K562 (cell line): ENCODE data around the gene PCBP2. TPM values are rescaled to one million over a fixed set of nuclear protein-coding genes. Genes with fewer than 3 reads are reported as not detected.

Source experiments
- ATAC-seq: fragments of 200-7000 bp; cut with Tn5 transposase; 3 replicates; pipeline ENCODE4 v1.9.1; 2020; ENCODE audit warnings: moderate library complexity
- BruUV-seq: library from RNA; stranded (reverse); fragments of 400-500 nt; replicated peaks from 2 replicates; lab custom pipeline; 2021; lab: Mats Ljungman, UMichigan
- CTCF ChIA-PET: fragments of 300-600 bp; formaldehyde crosslinking; extraction: SDS; loops from one replicate; lab custom pipeline; 2021; ENCODE audit warnings: low intra/inter-chr PET ratio; lab: Yijun Ruan, JAX
- POLR2A ChIA-PET: fragments of 300-600, 350-650 bp; sonication (Branson Sonifier 250); formaldehyde crosslinking; extraction: SDS; loops from one replicate; lab custom pipeline; 2021; ENCODE audit warnings: antibody characterized with exemption, inconsistent platforms; lab: Yijun Ruan, JAX
- DNase-seq, 4 experiments: peaks; one replicate each; pipeline versions ENCODE4 v3.0.0 to v3.0.0-alpha.2; 2011 to 2018; ENCODE audit warnings: low spot score in 3 of 4, mixed read lengths in 3 of 4; ENCODE audit errors: extremely low read depth in 1 of 4
- FAIRE-seq: peaks from 2 replicates; lab custom pipeline; 2011; peaks lifted over from hg19 to GRCh38; lab: Jason Lieb, UNC
- H2AFZ ChIP-seq: 2 replicates; pipeline ENCODE4 v1.6.0; 2011; ENCODE audit warnings: low read depth, low read length, control low read depth, inconsistent platforms
- H3K27ac ChIP-seq: fragments of 200-600 bp; 3 replicates; pipeline ENCODE4 v1.8.0; 2011; ENCODE audit warnings: low read depth, mild to moderate bottlenecking, control low read depth, inconsistent platforms, low read length, moderate library complexity, mixed read lengths; ENCODE audit errors: extremely low read depth
- H3K27me3 ChIP-seq, 2 experiments: fragments of 300-600 bp in 1 of 2; 2 replicates in 1 of 2; 3 replicates in 1 of 2; pipeline versions ENCODE4 v1.6.0 to v1.8.0; 2011; ENCODE audit warnings: inconsistent platforms in 2 of 2, low read length in 2 of 2, mild to moderate bottlenecking in 1 of 2, mixed read lengths in 1 of 2, moderate library complexity in 1 of 2; ENCODE audit not compliant: control insufficient read depth in 2 of 2, insufficient read depth in 2 of 2
- H3K36me3 ChIP-seq: fragments of 300-600 bp; 3 replicates; pipeline ENCODE4 v1.8.0; 2011; ENCODE audit warnings: mild to moderate bottlenecking, low read length, inconsistent platforms; ENCODE audit not compliant: control insufficient read depth, insufficient read depth
- H3K4me1 ChIP-seq, 2 experiments: fragments of 200-600 bp in 1 of 2; replicated peaks in 1 of 2; 2 replicates in 1 of 2; 3 replicates in 1 of 2; pipeline versions ENCODE4 v1.5.1 to v1.8.0; 2011; ENCODE audit warnings: inconsistent platforms in 2 of 2, low read length in 2 of 2, mild to moderate bottlenecking in 1 of 2, mixed read lengths in 1 of 2, moderate library complexity in 1 of 2; ENCODE audit not compliant: control insufficient read depth in 2 of 2, insufficient read depth in 2 of 2
- H3K4me2 ChIP-seq: 2 replicates; pipeline ENCODE4 v1.6.1; 2011; ENCODE audit warnings: low read length, control low read depth, inconsistent platforms, mixed read lengths; ENCODE audit not compliant: insufficient read depth
- H3K4me3 ChIP-seq: fragments of 200-600 bp; sonication (generic), shearing (Covaris generic); 2 replicates; pipeline ENCODE4 v1.5.1; 2016; ENCODE audit warnings: control low read depth, inconsistent platforms
- H3K79me2 ChIP-seq: fragments of 200-600 bp; 3 replicates; pipeline ENCODE4 v1.8.0; 2011; ENCODE audit warnings: low read length, inconsistent platforms; ENCODE audit not compliant: control insufficient read depth, insufficient read depth
- H3K9ac ChIP-seq, 2 experiments: 2 replicates each; pipeline versions ENCODE4 v1.6.0 to v1.6.1; 2011; ENCODE audit warnings: low read depth in 2 of 2, low read length in 2 of 2, control low read depth in 1 of 2, inconsistent platforms in 1 of 2, mild to moderate bottlenecking in 1 of 2, mixed read lengths in 1 of 2; ENCODE audit not compliant: insufficient read depth in 1 of 2
- H3K9me1 ChIP-seq: one replicate; pipeline ENCODE4 v1.6.0; 2011; ENCODE audit warnings: inconsistent platforms, mild to moderate bottlenecking, low read length, moderate library complexity; ENCODE audit not compliant: control insufficient read depth, insufficient read depth
- H3K9me3 ChIP-seq: replicated peaks from 2 replicates; pipeline ENCODE4 v1.5.1; 2011; ENCODE audit warnings: low read depth, low read length, inconsistent platforms; ENCODE audit not compliant: control insufficient read depth, insufficient read depth
- H4K20me1 ChIP-seq: replicated peaks from 2 replicates; pipeline ENCODE4 v1.6.1; 2011; ENCODE audit warnings: low read length, inconsistent platforms, mixed read lengths; ENCODE audit not compliant: control insufficient read depth, insufficient read depth
- ATF1 ChIP-seq, 2 experiments: fragments of 450-650 bp in 1 of 2; IDR thresholded peaks; 2 replicates each; pipeline ENCODE4 v1.6.1; 2016; ENCODE audit warnings: missing compliant biosample characterization in 1 of 2, missing genetic modification characterization in 1 of 2
- ATF7 ChIP-seq: fragments of 450-650 bp; IDR thresholded peaks from 2 replicates; pipeline ENCODE4 v1.7.1; 2014; ENCODE audit warnings: mild to moderate bottlenecking, moderate library complexity
- CTCFL ChIP-seq: IDR thresholded peaks from 2 replicates; pipeline ENCODE4 v1.6.1; 2011; ENCODE audit warnings: borderline replicate concordance, low read depth, mild to moderate bottlenecking, moderate library complexity, low read length; ENCODE audit not compliant: insufficient read depth, poor library complexity, severe bottlenecking
- EWSR1 ChIP-seq: fragments of 450-650 bp; IDR thresholded peaks from 2 replicates; pipeline ENCODE4 v1.6.1; 2018; ENCODE audit warnings: borderline replicate concordance, mild to moderate bottlenecking, low read depth, moderate library complexity; ENCODE audit not compliant: partially characterized antibody
- MBD2 ChIP-seq: sonication (generic); IDR thresholded peaks from 2 replicates; pipeline ENCODE4 v1.6.1; 2016; ENCODE audit warnings: low read depth, borderline replicate concordance
- MEIS2 ChIP-seq: fragments of 450-650 bp; IDR thresholded peaks from 2 replicates; pipeline ENCODE4 v1.6.1; 2014; ENCODE audit warnings: mild to moderate bottlenecking; ENCODE audit not compliant: partially characterized antibody
- PURB ChIP-seq: sonication (generic); formaldehyde crosslinking; IDR thresholded peaks from 2 replicates; pipeline ENCODE4 v1.9.0; 2021; ENCODE audit warnings: low read depth, mild to moderate bottlenecking, missing genetic modification reagents
- SMAD2 ChIP-seq: fragments of 150-350 bp; IDR thresholded peaks from 2 replicates; pipeline ENCODE4 v1.6.1; 2014; ENCODE audit warnings: low read depth, mild to moderate bottlenecking, low read length
- SRSF7 ChIP-seq: fragments of 200-400 bp; formaldehyde crosslinking; optimal IDR thresholded peaks from 2 replicates; pipeline ENCODE3; 2017; ENCODE audit warnings: mild to moderate bottlenecking, low read depth, low read length
- STAG1 ChIP-seq: sonication (generic); formaldehyde crosslinking; IDR thresholded peaks from 2 replicates; pipeline ENCODE4 v1.5.0; 2020; ENCODE audit warnings: missing genetic modification reagents, borderline replicate concordance
- ZC3H4 ChIP-seq: sonication (generic); formaldehyde crosslinking; IDR thresholded peaks from 2 replicates; pipeline ENCODE4 v1.9.0; 2021; ENCODE audit warnings: missing genetic modification reagents, borderline replicate concordance
- ZFP1 ChIP-seq: fragments of 450-650 bp; formaldehyde crosslinking; IDR thresholded peaks from 2 replicates; pipeline ENCODE4 v1.4.0; 2020; ENCODE audit warnings: mild to moderate bottlenecking, mixed read lengths
- ZNF124 ChIP-seq: sonication (generic); formaldehyde crosslinking; IDR thresholded peaks from 2 replicates; pipeline ENCODE4 v1.8.1; 2022; ENCODE audit warnings: missing genetic modification reagents
- ZNF197 ChIP-seq: fragments of 200-800 bp; sonication (Bioruptor generic); IDR thresholded peaks from 2 replicates; pipeline ENCODE4 v1.6.1; 2016; ENCODE audit warnings: low read depth, missing genetic modification characterization, missing compliant biosample characterization
- ZNF695 ChIP-seq: fragments of 450-650 bp; formaldehyde crosslinking; IDR thresholded peaks from 2 replicates; pipeline ENCODE4 v1.4.0; 2020; ENCODE audit warnings: mild to moderate bottlenecking, moderate library complexity
- WGBS: fragments of 100-300 bp; shearing (Covaris generic); methylation state at CpG from one replicate; pipeline ENCODE4 v1.1.6; 2016; ENCODE audit warnings: low coverage, mixed read lengths; ENCODE audit not compliant: insufficient coverage; ENCODE audit errors: missing lambda C conversion rate; 5-methylcytosine and 5-hydroxymethylcytosine counted together
- in situ Hi-C: fragments of 300-500 bp; cut with MboI; formaldehyde crosslinking; loops from 4 replicates; pipeline ENCODE4 v1.15.0; 2018; ENCODE audit warnings: inconsistent platforms, mixed read lengths
- intact Hi-C: fragments of 100-400 bp; cut with micrococcal nuclease; formaldehyde crosslinking; loops from 2 replicates; pipeline ENCODE4 v1.14.2; 2022
- polyA plus RNA-seq, 8 experiments: library from polyadenylated mRNA; depleted of rRNA in 4 of 8; stranded (reverse) in 5 of 8; unstranded in 3 of 8; fragments of >200 nt; fragmentation: Nextera tagmentation in 2 of 8; fragmentation: Illumina TruSeq in 1 of 8; extraction: Ambion mirVana in 2 of 8; extraction: Trizol in 1 of 8; gene quantifications; 2 replicates each; pipeline versions ENCODE4 v1.2.1 to v1.2.3, GENCODE V29; 2011 to 2014; ENCODE audit warnings: inconsistent platforms in 1 of 8, missing spikeins in 1 of 8
- total RNA-seq, 7 experiments: library from RNA; depleted of rRNA in 6 of 7; stranded (reverse); fragments of >200 nt in 6 of 7; fragmentation: Illumina TruSeq in 2 of 7; extraction: Trizol in 2 of 7; gene quantifications; 2 replicates each; pipeline versions ENCODE4 v1.2.1 to v1.2.3, GENCODE V29; 2011 to 2021; ENCODE audit warnings: low replicate concordance in 1 of 7
- TF ChIP-seq, protein P1 (sequence below): fragments of 450-650 bp; formaldehyde crosslinking; IDR thresholded peaks from 2 replicates; pipeline ENCODE4 v1.4.0; 2022; ENCODE audit warnings: missing genetic modification characterization
- TF ChIP-seq, protein P2 (sequence below): fragments of 250-450 bp; sonication (Bioruptor Pico); IDR thresholded peaks from 2 replicates; pipeline ENCODE4 v1.4.0; 2020; ENCODE audit warnings: mild to moderate bottlenecking, moderate library complexity

The PCBP2 gene
- total and polyA plus RNA-seq, 9 of the 15 experiments (the other 6 are each of a cell fraction or from before 2014, with no cell fraction given) = 137 to 831 (median 328) TPM

- H3K9ac ChIP-seq = no peak overlapping the region
- FAIRE-seq = no peak
- WGBS = 91% methylated on average over 4 of the region's 4 CpGs
- peaks cover 100% of the 10 kb centered on the region for H3K36me3 ChIP-seq
- no peaks in the 10 kb centered on the region for H3K27me3 ChIP-seq
- peaks cover 39% of the 10 kb centered on the region for H4K20me1 ChIP-seq
- BruUV-seq = no TSS peak
- TF ChIP-seq MEIS2 (no peak), PURB (CRISPR knock-in tag) (no peak), ATF1 (CRISPR knock-in tag; IDR thresholded peaks at IDR 0.05) (no peak), ATF1 (tag; IDR thresholded peaks at IDR 0.05) (no peak), ATF7 (no peak), ZC3H4 (CRISPR knock-in tag) (no peak), SMAD2 (no peak), STAG1 (no peak), ZNF695 (CRISPR knock-in tag) (no peak), MBD2 (no peak), CTCFL (no peak), SRSF7 (no peak), EWSR1 (no peak), ZNF124 (CRISPR knock-in tag) (no peak), ZNF197 (CRISPR knock-in tag) (no peak), ZFP1 (CRISPR knock-in tag) (no peak)
- TF ChIP-seq, protein P1, sequence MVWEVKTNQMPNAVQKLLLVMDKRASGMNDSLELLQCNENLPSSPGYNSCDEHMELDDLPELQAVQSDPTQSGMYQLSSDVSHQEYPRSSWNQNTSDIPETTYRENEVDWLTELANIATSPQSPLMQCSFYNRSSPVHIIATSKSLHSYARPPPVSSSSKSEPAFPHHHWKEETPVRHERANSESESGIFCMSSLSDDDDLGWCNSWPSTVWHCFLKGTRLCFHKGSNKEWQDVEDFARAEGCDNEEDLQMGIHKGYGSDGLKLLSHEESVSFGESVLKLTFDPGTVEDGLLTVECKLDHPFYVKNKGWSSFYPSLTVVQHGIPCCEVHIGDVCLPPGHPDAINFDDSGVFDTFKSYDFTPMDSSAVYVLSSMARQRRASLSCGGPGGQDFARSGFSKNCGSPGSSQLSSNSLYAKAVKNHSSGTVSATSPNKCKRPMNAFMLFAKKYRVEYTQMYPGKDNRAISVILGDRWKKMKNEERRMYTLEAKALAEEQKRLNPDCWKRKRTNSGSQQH = no peak
- TF ChIP-seq, protein P2, sequence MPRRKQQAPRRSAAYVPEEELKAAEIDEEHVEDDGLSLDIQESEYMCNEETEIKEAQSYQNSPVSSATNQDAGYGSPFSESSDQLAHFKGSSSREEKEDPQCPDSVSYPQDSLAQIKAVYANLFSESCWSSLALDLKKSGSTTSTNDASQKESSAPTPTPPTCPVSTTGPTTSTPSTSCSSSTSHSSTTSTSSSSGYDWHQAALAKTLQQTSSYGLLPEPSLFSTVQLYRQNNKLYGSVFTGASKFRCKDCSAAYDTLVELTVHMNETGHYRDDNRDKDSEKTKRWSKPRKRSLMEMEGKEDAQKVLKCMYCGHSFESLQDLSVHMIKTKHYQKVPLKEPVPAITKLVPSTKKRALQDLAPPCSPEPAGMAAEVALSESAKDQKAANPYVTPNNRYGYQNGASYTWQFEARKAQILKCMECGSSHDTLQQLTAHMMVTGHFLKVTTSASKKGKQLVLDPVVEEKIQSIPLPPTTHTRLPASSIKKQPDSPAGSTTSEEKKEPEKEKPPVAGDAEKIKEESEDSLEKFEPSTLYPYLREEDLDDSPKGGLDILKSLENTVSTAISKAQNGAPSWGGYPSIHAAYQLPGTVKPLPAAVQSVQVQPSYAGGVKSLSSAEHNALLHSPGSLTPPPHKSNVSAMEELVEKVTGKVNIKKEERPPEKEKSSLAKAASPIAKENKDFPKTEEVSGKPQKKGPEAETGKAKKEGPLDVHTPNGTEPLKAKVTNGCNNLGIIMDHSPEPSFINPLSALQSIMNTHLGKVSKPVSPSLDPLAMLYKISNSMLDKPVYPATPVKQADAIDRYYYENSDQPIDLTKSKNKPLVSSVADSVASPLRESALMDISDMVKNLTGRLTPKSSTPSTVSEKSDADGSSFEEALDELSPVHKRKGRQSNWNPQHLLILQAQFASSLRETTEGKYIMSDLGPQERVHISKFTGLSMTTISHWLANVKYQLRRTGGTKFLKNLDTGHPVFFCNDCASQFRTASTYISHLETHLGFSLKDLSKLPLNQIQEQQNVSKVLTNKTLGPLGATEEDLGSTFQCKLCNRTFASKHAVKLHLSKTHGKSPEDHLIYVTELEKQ (CRISPR knock-in tag) = no peak
- peaks cover 100% of the 10 kb centered on the region for H3K79me2 ChIP-seq
- H3K9me3 ChIP-seq = no peaks in the 10 kb centered on the region
- H2AFZ ChIP-seq = no peak overlapping the region
- in situ Hi-C loops (no loop called here), intact Hi-C loops (no loop called here)
- H3K4me3 ChIP-seq = no peak overlapping the region
- CTCF ChIA-PET = no interaction called here
- no peak for ATAC-seq
- POLR2A ChIA-PET = interaction anchor here (0.7 to 1.6 kb wide), 6 partner anchors 8 to 138 kb away, joined by 3 to 5 read pairs (median 3); partner anchors contain the start of gene AAAS
- no peak overlapping the region for H3K27ac ChIP-seq
- H3K9me1 ChIP-seq = peaks cover 4% of the 10 kb centered on the region
- peaks cover 0 to 8% of the 10 kb centered on the region in 2 experiments; a peak in 3 of 5 replicates for H3K4me1 ChIP-seq
- no peak for DNase-seq
- H3K4me2 ChIP-seq = no peak overlapping the region
Observed at GRCh38 chr12:53459097-53459496, 7.2 kb downstream of the PCBP2 start.
